ENCODE measurements around the gene OR51B4.

- TF ChIP-seq CTCF (IDR thresholded peaks at IDR 0.05; ENCODE audit: insufficient read depth, low read length, poor library complexity, severe bottlenecking) (no peak), EZH2phosphoT487 (conservative IDR thresholded peaks at IDR 0.05; ENCODE audit: low read length) (no peak)
These were observed 22.2 kb downstream of the OR51B4 start for GRCh38 chr11:5279471-5280090.
